H7 (cell line): ENCODE data around the gene LRRFIP1. TPM values are rescaled to one million over a fixed set of nuclear protein-coding genes. Genes with fewer than 3 reads are reported as not detected.
A peak's percentile ranks its signal among the peaks of the same experiment; 100 is the strongest.
"Not testable (repeated sequence)": the region's sequence is repeated elsewhere in the genome, so short reads cannot be mapped to it uniquely, and the experiment has no call there.

Source experiments
- DNase-seq: peaks from one replicate; pipeline ENCODE4 v3.0.0; 2012
- H3K27me3 ChIP-seq: 2 replicates; pipeline ENCODE4 v1.6.0; 2011; ENCODE audit warnings: mild to moderate bottlenecking, low read length; ENCODE audit not compliant: control insufficient read depth, insufficient read depth
- H3K36me3 ChIP-seq: replicated peaks from 2 replicates; pipeline ENCODE4 v1.5.1; 2011; ENCODE audit warnings: low read length; ENCODE audit not compliant: control insufficient read depth, insufficient read depth
- H3K4me3 ChIP-seq: 2 replicates; pipeline ENCODE4 v1.5.1; 2011; ENCODE audit warnings: low read depth, mild to moderate bottlenecking, control low read depth, low read length, moderate library complexity; ENCODE audit not compliant: insufficient read depth
- total RNA-seq: library from RNA; depleted of rRNA; stranded (reverse); fragments of >200 nt; shearing (Covaris generic); gene quantifications from 2 replicates; pipeline ENCODE4 v1.2.3, GENCODE V29; 2014

LRRFIP1 gene
- total RNA-seq, 1 experiment from 2014 or later = 49.9 TPM

DNA sequence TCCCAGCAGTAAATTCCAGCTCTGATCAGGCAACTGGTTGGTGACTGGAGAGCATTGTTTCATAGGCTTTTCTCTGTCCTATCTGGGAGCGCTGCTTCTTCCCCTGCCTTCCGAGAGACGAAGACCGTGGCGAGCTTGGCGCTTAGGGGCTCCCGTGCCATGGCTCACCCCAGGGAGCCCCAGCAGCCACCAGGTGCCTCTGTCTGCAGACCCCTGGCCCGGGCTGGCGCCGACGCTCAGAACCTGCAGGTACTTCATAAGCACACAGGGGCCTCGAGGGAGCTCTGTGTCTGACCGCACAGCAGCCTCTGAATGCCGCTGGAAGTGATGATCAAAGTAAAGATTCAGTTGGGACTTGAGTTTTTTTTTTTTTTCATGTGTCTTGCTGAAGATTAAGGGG, 152.1 kb downstream of the LRRFIP1 start:
- Histone ChIP-seq H3K4me3 (no peak overlapping the region), H3K36me3 (peaks cover 9% of the 10 kb centered on the region), H3K27me3 (no peaks in the 10 kb centered on the region)
- DNase-seq = no peak

GRCh38 chr2:237782181-237782580, 154.8 kb downstream of the LRRFIP1 start:
- Histone ChIP-seq H3K27me3 (no peaks in the 10 kb centered on the region), H3K36me3 (peaks cover 7% of the 10 kb centered on the region), H3K4me3 (no peak overlapping the region)
- DNase-seq = no peak

GRCh38 chr2:237783678-237784077, 156.3 kb downstream of the LRRFIP1 start:
- not testable (repeated sequence) for H3K4me3 ChIP-seq, H3K27me3 ChIP-seq, H3K36me3 ChIP-seq, DNase-seq

DNA sequence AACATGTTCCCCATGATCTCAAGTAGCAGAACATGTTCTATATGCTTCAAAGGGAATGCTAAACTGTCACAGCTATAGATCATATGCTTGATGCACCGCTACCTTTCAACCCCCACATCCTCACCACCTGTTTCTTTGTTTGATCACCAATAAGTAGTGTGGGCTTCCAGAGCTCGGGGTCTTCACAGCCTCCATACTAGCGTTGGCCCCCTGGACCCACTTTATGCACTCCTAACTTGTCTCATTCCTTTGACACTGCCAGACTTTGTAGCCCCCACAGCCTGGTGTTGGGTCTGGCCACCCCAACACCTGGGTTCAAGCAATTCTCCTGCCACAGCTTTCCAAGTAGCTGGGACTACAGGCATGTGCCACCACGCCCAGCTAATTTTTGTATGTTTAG, 159.5 kb downstream of the LRRFIP1 start:
- Histone ChIP-seq H3K4me3 (no peak overlapping the region), H3K36me3 (no peaks in the 10 kb centered on the region), H3K27me3 (no peaks in the 10 kb centered on the region)
- no peak for DNase-seq

- Histone ChIP-seq H3K36me3 (no peaks in the 10 kb centered on the region), H3K4me3 (no peak overlapping the region), H3K27me3 (no peaks in the 10 kb centered on the region)
- no peak for DNase-seq
Measured at GRCh38 chr2:237790353-237790752, 163.0 kb downstream of the LRRFIP1 start.

- Histone ChIP-seq H3K36me3 (no peaks in the 10 kb centered on the region), H3K4me3 (no peak overlapping the region), H3K27me3 (no peaks in the 10 kb centered on the region)
- DNase-seq = peak; percentile 70
Measured at GRCh38 chr2:237791977-237792727, 164.8 kb downstream of the LRRFIP1 start.

DNA sequence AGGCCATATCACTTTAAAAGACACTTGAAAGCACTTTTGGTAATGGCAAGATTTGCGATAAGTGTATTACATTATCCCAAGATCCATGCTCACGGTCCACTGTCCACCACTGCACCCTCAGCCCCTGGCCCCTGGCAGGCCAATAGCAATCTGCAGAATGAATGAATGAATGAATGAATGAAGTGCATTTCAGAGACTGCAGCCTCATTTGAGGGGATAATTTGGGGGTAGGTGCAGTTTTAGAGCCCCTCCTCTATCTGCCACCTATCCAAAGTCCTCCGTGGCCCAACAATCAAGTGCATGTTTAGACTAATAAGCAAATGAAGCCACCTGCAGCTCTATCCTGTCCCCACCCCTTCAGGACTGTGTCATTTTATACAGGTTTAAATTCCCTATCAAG, 169.9 kb downstream of the LRRFIP1 start:
- Histone ChIP-seq H3K4me3 (no peak overlapping the region), H3K27me3 (no peaks in the 10 kb centered on the region), H3K36me3 (no peaks in the 10 kb centered on the region)
- DNase-seq = no peak

GRCh38 chr2:237798236-237799059, 171.1 kb downstream of the LRRFIP1 start, which contains the start of gene RBM44:
TSS of gene RBM44 (plus strand) at chr2:237798779. CDS start at chr2:237813610, 14,831 bp downstream.
- H3K36me3 ChIP-seq = no peaks in the 10 kb centered on the region
- no peaks in the 10 kb centered on the region for H3K27me3 ChIP-seq
- H3K4me3 ChIP-seq = no peak within 1 kb of the TSS
- peak; percentile 38 for DNase-seq

DNA sequence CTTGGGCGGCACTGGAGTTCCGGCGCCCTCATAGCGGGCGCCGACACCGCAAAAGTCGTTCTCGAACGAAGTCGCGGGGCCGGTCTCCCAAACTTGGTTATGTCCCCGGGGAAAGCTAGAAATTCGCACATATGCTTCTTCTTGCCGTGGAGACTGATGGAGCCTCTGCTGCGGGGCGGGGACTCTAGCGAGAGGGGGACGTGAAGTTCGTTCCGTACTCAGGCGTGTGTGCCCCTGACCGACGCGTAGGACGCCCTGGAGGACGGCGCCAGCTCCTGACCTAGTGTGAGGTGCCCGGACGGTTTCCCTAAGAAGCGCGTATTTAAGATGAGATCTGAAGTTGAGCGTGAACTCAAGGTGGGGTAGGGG, 171.7 kb downstream of the LRRFIP1 start:
- DNase-seq = no peak
- Histone ChIP-seq H3K27me3 (no peaks in the 10 kb centered on the region), H3K4me3 (no peak overlapping the region), H3K36me3 (no peaks in the 10 kb centered on the region)

GRCh38 chr2:237801466-237801865, 174.1 kb downstream of the LRRFIP1 start:
- no peak overlapping the region for H3K4me3 ChIP-seq
- no peak for DNase-seq

DNA sequence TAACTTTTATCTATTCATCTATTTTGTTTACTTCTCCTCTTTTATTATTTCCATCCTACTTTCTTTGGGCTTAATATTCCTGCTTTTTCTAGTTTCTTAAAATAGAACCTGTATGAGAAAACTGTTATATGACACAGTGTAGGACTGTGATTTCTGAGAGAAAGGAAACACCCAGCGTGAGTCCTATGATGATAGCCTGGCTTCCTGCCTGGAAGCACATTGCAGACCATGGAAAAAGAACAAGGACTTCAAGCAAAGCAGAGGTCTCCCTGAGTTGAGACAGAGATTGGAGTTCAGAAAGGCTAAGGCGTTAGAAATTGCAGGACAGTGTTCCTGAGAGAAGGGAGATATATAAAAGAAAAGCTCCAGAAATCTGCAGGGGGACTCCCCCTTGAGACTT, 178.9 kb downstream of the LRRFIP1 start:
- H3K27me3 ChIP-seq = no peaks in the 10 kb centered on the region
- no peak overlapping the region for H3K4me3 ChIP-seq
- no peaks in the 10 kb centered on the region for H3K36me3 ChIP-seq
- DNase-seq = no peak

More at GRCh38 chr2:237801466-237801865, 174.1 kb downstream of the LRRFIP1 start:
- no peaks in the 10 kb centered on the region for H3K27me3 ChIP-seq
- no peaks in the 10 kb centered on the region for H3K36me3 ChIP-seq

- Histone ChIP-seq H3K27me3 (no peaks in the 10 kb centered on the region), H3K36me3 (no peaks in the 10 kb centered on the region), H3K4me3 (no peak overlapping the region)
- DNase-seq = no peak
Measured at GRCh38 chr2:237815637-237816036, 188.2 kb downstream of the LRRFIP1 start.

DNA sequence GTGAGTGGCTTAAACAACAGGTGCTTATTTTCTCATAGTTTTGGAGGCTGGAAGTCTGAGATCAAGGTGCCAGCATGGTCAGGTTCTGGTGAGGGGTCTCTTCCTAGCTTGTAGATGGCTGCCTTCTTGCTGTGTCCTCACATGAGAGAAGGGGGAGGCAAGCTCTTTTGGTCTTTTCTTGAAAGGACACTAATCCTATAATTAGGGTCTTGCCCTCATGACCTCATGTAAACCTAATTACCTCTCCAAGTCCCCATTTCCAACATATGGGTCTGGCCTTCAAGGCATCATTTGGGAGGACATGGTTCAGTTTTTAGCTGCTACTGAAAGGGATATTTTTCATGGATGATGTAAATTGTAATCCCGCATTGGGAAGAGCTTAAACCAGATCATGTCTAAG, 189.1 kb downstream of the LRRFIP1 start:
- H3K27me3 ChIP-seq = no peaks in the 10 kb centered on the region
- H3K4me3 ChIP-seq = no peak overlapping the region
- H3K36me3 ChIP-seq = no peaks in the 10 kb centered on the region
- no peak for DNase-seq

DNA sequence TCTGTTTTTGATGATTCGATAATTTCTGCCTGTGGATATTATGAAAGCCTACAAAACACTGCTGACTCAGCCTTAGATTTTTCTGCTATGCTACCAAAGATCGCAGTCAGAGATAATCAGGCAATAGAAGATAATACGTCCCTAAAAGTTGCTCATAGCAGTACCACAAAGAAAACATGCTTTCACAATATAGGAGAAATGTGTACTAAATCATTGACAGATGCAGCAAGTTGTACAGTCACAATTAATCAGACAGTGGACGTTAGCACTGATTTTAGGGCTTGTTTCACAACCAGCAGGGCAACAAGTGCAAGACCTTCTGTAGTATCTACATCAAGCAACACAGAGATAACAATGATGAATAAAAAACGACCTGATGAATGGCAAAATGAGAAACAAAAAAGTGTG, 190.7 kb downstream of the LRRFIP1 start:
- DNase-seq = no peak

DNA sequence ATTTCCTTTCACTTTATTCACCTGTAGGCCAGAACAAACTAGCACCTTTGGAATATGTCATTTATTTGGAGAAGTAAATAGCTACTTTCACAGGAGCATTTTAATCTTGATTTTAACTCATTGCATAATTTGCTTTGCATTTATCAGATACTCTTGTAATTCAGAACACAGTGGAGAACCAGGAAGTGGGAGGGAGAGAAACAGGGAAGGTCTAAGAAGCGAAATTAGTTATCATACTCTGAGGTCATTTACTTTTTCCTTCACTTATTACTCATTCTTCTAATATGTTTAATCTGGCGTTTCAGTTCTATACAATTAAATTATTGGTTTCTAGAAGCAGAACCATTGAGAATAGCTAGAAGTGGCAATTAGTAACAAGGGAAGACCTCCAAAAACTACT, 191.8 kb downstream of the LRRFIP1 start:
- no peak for DNase-seq
- no peak overlapping the region for H3K4me3 ChIP-seq
- H3K27me3 ChIP-seq = no peaks in the 10 kb centered on the region
- no peaks in the 10 kb centered on the region for H3K36me3 ChIP-seq

More for the DNA sequence above, 190.7 kb downstream of the LRRFIP1 start:
- H3K4me3 ChIP-seq = no peak overlapping the region
- H3K27me3 ChIP-seq = no peaks in the 10 kb centered on the region
- no peaks in the 10 kb centered on the region for H3K36me3 ChIP-seq
